Measurements from ENCODE around the gene KCNMB3.
"Not testable (repeated sequence)": the region's sequence is repeated elsewhere in the genome, so short reads cannot be mapped to it uniquely, and the experiment has no call there.

The KCNMB3 gene

GRCh38 chr3:179257742-179258141, 6.8 kb upstream of the KCNMB3 start:
- H3K4me3 ChIP-seq (ENCODE audit: control insufficient read depth in 1 of 7, extremely low read depth in 1 of 7, insufficient read depth in 4 of 7, low read depth in 2 of 7, low read length in 6 of 7); H3K36me3 ChIP-seq (ENCODE audit: control insufficient read depth in 4 of 4, insufficient read depth in 4 of 4, low read length in 3 of 4); DNase-seq; CTCF ChIA-PET; POLR2A ChIA-PET; H3K9me3 ChIP-seq (ENCODE audit: control extremely low read depth in 1 of 5, control insufficient read depth in 4 of 5, insufficient read depth in 2 of 5, low read depth in 1 of 5, low read length in 4 of 5); H3K4me1 ChIP-seq (ENCODE audit: control extremely low read depth in 1 of 4, control insufficient read depth in 4 of 4, insufficient read depth in 4 of 4, low read length in 3 of 4); H3K27me3 ChIP-seq (replicated peaks in 2 of 5; ENCODE audit: control insufficient read depth in 4 of 5, insufficient read depth in 5 of 5, low read length in 4 of 5): not testable (repeated sequence)
- WGBS (ENCODE audit: insufficient coverage), result 96% methylated on average over 8 of the region's 11 CpGs
- peak overlapping the region in 1 of 2 experiments; percentile 32 for H3K27ac ChIP-seq (ENCODE audit: insufficient read depth in 1 of 2, low read depth in 1 of 2, low read length in 2 of 2, poor library complexity in 1 of 2, severe bottlenecking in 2 of 2)

- CTCF ChIA-PET, result no interaction called here
Observed at GRCh38 chr3:179256813-179257212, 5.9 kb upstream of the KCNMB3 start.

GRCh38 chr3:179247289-179248015, 3.5 kb downstream of the KCNMB3 start:
- H3K27me3 ChIP-seq (replicated peaks in 2 of 5; ENCODE audit: control insufficient read depth in 4 of 5, insufficient read depth in 5 of 5, low read length in 4 of 5), result no peaks in the 10 kb centered on the region
- H3K4me3 ChIP-seq (ENCODE audit: control insufficient read depth in 1 of 7, extremely low read depth in 1 of 7, insufficient read depth in 4 of 7, low read depth in 2 of 7, low read length in 6 of 7), result no peak overlapping the region
- no peaks in the 10 kb centered on the region for H3K4me1 ChIP-seq (ENCODE audit: control extremely low read depth in 1 of 4, control insufficient read depth in 4 of 4, insufficient read depth in 4 of 4, low read length in 3 of 4)
- POLR2A ChIA-PET, result no interaction called here
- H3K9me3 ChIP-seq (ENCODE audit: control extremely low read depth in 1 of 5, control insufficient read depth in 4 of 5, insufficient read depth in 2 of 5, low read depth in 1 of 5, low read length in 4 of 5), result no peaks in the 10 kb centered on the region
- H3K36me3 ChIP-seq (ENCODE audit: control insufficient read depth in 4 of 4, insufficient read depth in 4 of 4, low read length in 3 of 4), result peaks cover 0 to 17% (median 2%) of the 10 kb centered on the region in 4 experiments
- DNase-seq, result no peak
- WGBS (ENCODE audit: insufficient coverage), result 97% methylated on average over 3 of the region's 3 CpGs
- H3K27ac ChIP-seq (ENCODE audit: insufficient read depth in 1 of 2, low read depth in 1 of 2, low read length in 2 of 2, poor library complexity in 1 of 2, severe bottlenecking in 2 of 2), result no peak overlapping the region
- CTCF ChIA-PET, result interaction anchor here (1.0 to 1.8 kb wide), 2 partner anchors 29 to 70 kb away, joined by 3 to 5 read pairs; no protein-coding TSS in a partner anchor

More at GRCh38 chr3:179256813-179257212, 5.9 kb upstream of the KCNMB3 start:
- H3K36me3 ChIP-seq (ENCODE audit: control insufficient read depth in 4 of 4, insufficient read depth in 4 of 4, low read length in 3 of 4), result no peaks in the 10 kb centered on the region
- 100% methylated on average over 1 of the region's 2 CpGs for WGBS (ENCODE audit: insufficient coverage)
- no peak for DNase-seq
- H3K4me3 ChIP-seq (ENCODE audit: control insufficient read depth in 1 of 7, extremely low read depth in 1 of 7, insufficient read depth in 4 of 7, low read depth in 2 of 7, low read length in 6 of 7), result no peak overlapping the region
- peaks cover 0 to 4% (median 2%) of the 10 kb centered on the region in 4 experiments for H3K4me1 ChIP-seq (ENCODE audit: control extremely low read depth in 1 of 4, control insufficient read depth in 4 of 4, insufficient read depth in 4 of 4, low read length in 3 of 4)
- H3K27me3 ChIP-seq (replicated peaks in 2 of 5; ENCODE audit: control insufficient read depth in 4 of 5, insufficient read depth in 5 of 5, low read length in 4 of 5), result no peaks in the 10 kb centered on the region
- H3K9me3 ChIP-seq (ENCODE audit: control extremely low read depth in 1 of 5, control insufficient read depth in 4 of 5, insufficient read depth in 2 of 5, low read depth in 1 of 5, low read length in 4 of 5), result peaks cover 0 to 6% (median 0%) of the 10 kb centered on the region in 5 experiments
- no peak overlapping the region for H3K27ac ChIP-seq (ENCODE audit: insufficient read depth in 1 of 2, low read depth in 1 of 2, low read length in 2 of 2, poor library complexity in 1 of 2, severe bottlenecking in 2 of 2)
- POLR2A ChIA-PET, result no interaction called here

- H3K27ac ChIP-seq (ENCODE audit: insufficient read depth in 1 of 2, low read depth in 1 of 2, low read length in 2 of 2, poor library complexity in 1 of 2, severe bottlenecking in 2 of 2), result no peak overlapping the region
- H3K4me1 ChIP-seq (ENCODE audit: control extremely low read depth in 1 of 4, control insufficient read depth in 4 of 4, insufficient read depth in 4 of 4, low read length in 3 of 4), result no peaks in the 10 kb centered on the region
- peaks cover 0 to 5% (median 2%) of the 10 kb centered on the region in 4 experiments for H3K36me3 ChIP-seq (ENCODE audit: control insufficient read depth in 4 of 4, insufficient read depth in 4 of 4, low read length in 3 of 4)
- no peak overlapping the region for H3K4me3 ChIP-seq (ENCODE audit: control insufficient read depth in 1 of 7, extremely low read depth in 1 of 7, insufficient read depth in 4 of 7, low read depth in 2 of 7, low read length in 6 of 7)
- H3K27me3 ChIP-seq (replicated peaks in 2 of 5; ENCODE audit: control insufficient read depth in 4 of 5, insufficient read depth in 5 of 5, low read length in 4 of 5), result no peaks in the 10 kb centered on the region
- ChIA-PET CTCF (no interaction called here), POLR2A (no interaction called here)
- DNase-seq, result no peak
- no peaks in the 10 kb centered on the region for H3K9me3 ChIP-seq (ENCODE audit: control extremely low read depth in 1 of 5, control insufficient read depth in 4 of 5, insufficient read depth in 2 of 5, low read depth in 1 of 5, low read length in 4 of 5)
- WGBS (ENCODE audit: insufficient coverage), result 100% methylated on average over 1 of the region's 1 CpG
Observed at GRCh38 chr3:179244878-179245277, 6.0 kb downstream of the KCNMB3 start.

- POLR2A ChIA-PET; H3K27ac ChIP-seq (ENCODE audit: insufficient read depth in 1 of 2, low read depth in 1 of 2, low read length in 2 of 2, poor library complexity in 1 of 2, severe bottlenecking in 2 of 2); H3K4me1 ChIP-seq (ENCODE audit: control extremely low read depth in 1 of 4, control insufficient read depth in 4 of 4, insufficient read depth in 4 of 4, low read length in 3 of 4); DNase-seq; H3K36me3 ChIP-seq (ENCODE audit: control insufficient read depth in 4 of 4, insufficient read depth in 4 of 4, low read length in 3 of 4); H3K4me3 ChIP-seq (ENCODE audit: control insufficient read depth in 1 of 7, extremely low read depth in 1 of 7, insufficient read depth in 4 of 7, low read depth in 2 of 7, low read length in 6 of 7); H3K9me3 ChIP-seq (ENCODE audit: control extremely low read depth in 1 of 5, control insufficient read depth in 4 of 5, insufficient read depth in 2 of 5, low read depth in 1 of 5, low read length in 4 of 5); H3K27me3 ChIP-seq (replicated peaks in 2 of 5; ENCODE audit: control insufficient read depth in 4 of 5, insufficient read depth in 5 of 5, low read length in 4 of 5): not testable (repeated sequence)
- 100% methylated on average over 1 of the region's 2 CpGs for WGBS (ENCODE audit: insufficient coverage)
- CTCF ChIA-PET, result interaction anchor here (0.6 kb wide), 1 partner anchor 54 kb away, joined by 4 read pairs; no protein-coding TSS in a partner anchor
Observed at GRCh38 chr3:179242859-179243258, 8.1 kb downstream of the KCNMB3 start.

- POLR2A ChIA-PET; H3K4me3 ChIP-seq (ENCODE audit: control insufficient read depth in 1 of 7, extremely low read depth in 1 of 7, insufficient read depth in 4 of 7, low read depth in 2 of 7, low read length in 6 of 7); H3K36me3 ChIP-seq (ENCODE audit: control insufficient read depth in 4 of 4, insufficient read depth in 4 of 4, low read length in 3 of 4); H3K27me3 ChIP-seq (replicated peaks in 2 of 5; ENCODE audit: control insufficient read depth in 4 of 5, insufficient read depth in 5 of 5, low read length in 4 of 5); H3K27ac ChIP-seq (ENCODE audit: insufficient read depth in 1 of 2, low read depth in 1 of 2, low read length in 2 of 2, poor library complexity in 1 of 2, severe bottlenecking in 2 of 2); DNase-seq; H3K9me3 ChIP-seq (ENCODE audit: control extremely low read depth in 1 of 5, control insufficient read depth in 4 of 5, insufficient read depth in 2 of 5, low read depth in 1 of 5, low read length in 4 of 5): not testable (repeated sequence)
- CTCF ChIA-PET, result interaction anchor here (1.1 kb wide), 1 partner anchor 14 kb away, joined by 3 read pairs; no protein-coding TSS in a partner anchor
- whole genome bisulfite sequencing (ENCODE audit: insufficient coverage), result no CpG with 5 or more reads among the region's 1 CpG
- H3K4me1 ChIP-seq (ENCODE audit: control extremely low read depth in 1 of 4, control insufficient read depth in 4 of 4, insufficient read depth in 4 of 4, low read length in 3 of 4), result peaks cover 0 to 14% (median 5%) of the 10 kb centered on the region in 4 experiments
Observed at GRCh38 chr3:179240299-179240698, 10.6 kb downstream of the KCNMB3 start.

- Histone ChIP-seq H3K36me3 (ENCODE audit: control insufficient read depth in 4 of 4, insufficient read depth in 4 of 4, low read length in 3 of 4) (peaks cover 2 to 20% (median 10%) of the 10 kb centered on the region in 4 experiments), H3K4me3 (ENCODE audit: control insufficient read depth in 1 of 7, extremely low read depth in 1 of 7, insufficient read depth in 4 of 7, low read depth in 2 of 7, low read length in 6 of 7) (peak overlapping the region in 2 of 7 experiments; percentile 19 to 34), H3K27me3 (replicated peaks in 2 of 5; ENCODE audit: control insufficient read depth in 4 of 5, insufficient read depth in 5 of 5, low read length in 4 of 5) (no peaks in the 10 kb centered on the region), H3K4me1 (ENCODE audit: control extremely low read depth in 1 of 4, control insufficient read depth in 4 of 4, insufficient read depth in 4 of 4, low read length in 3 of 4) (peaks cover 0 to 14% (median 5%) of the 10 kb centered on the region in 4 experiments), H3K9me3 (ENCODE audit: control extremely low read depth in 1 of 5, control insufficient read depth in 4 of 5, insufficient read depth in 2 of 5, low read depth in 1 of 5, low read length in 4 of 5) (no peaks in the 10 kb centered on the region), H3K27ac (ENCODE audit: insufficient read depth in 1 of 2, low read depth in 1 of 2, low read length in 2 of 2, poor library complexity in 1 of 2, severe bottlenecking in 2 of 2) (peak overlapping the region in 1 of 2 experiments; percentile 51)
- ChIA-PET POLR2A (no interaction called here), CTCF (interaction anchor here (1.0 kb wide), 1 partner anchor 23 kb away, joined by 3 read pairs; no protein-coding TSS in a partner anchor)
- DNase-seq, result peak in 2 of 3 donors; percentile 17 to 46
- no CpG with 5 or more reads among the region's 2 CpGs for WGBS (ENCODE audit: insufficient coverage)
Observed at GRCh38 chr3:179236669-179237301, 14.1 kb downstream of the KCNMB3 start.
